HepG2 (cell line): ENCODE data around the gene VDAC2. TPM values are rescaled to one million over a fixed set of nuclear protein-coding genes. Genes with fewer than 3 reads are reported as not detected.
"Not testable (repeated sequence)": the region's sequence is repeated elsewhere in the genome, so short reads cannot be mapped to it uniquely, and the experiment has no call there.

ENCODE experiments used
- ATAC-seq: fragments of 200-7000 bp; cut with Tn5 transposase; 3 replicates; pipeline ENCODE4 v1.9.1; 2020; ENCODE audit warnings: mild to moderate bottlenecking, moderate library complexity
- BruUV-seq: library from RNA; stranded (reverse); fragments of 400-500 nt; replicated peaks from 2 replicates; lab custom pipeline; 2021; lab: Mats Ljungman, UMichigan
- CTCF ChIA-PET: fragments of 300-600 bp; formaldehyde crosslinking; extraction: SDS; loops from one replicate; lab custom pipeline; 2021; ENCODE audit warnings: low total read pairs, inconsistent platforms, low intra/inter-chr PET ratio; lab: Yijun Ruan, JAX
- POLR2A ChIA-PET: fragments of 350-600 bp; sonication (Branson Sonifier 250); formaldehyde crosslinking; loops from one replicate; lab custom pipeline; 2020; ENCODE audit warnings: antibody characterized with exemption, inconsistent platforms; lab: Yijun Ruan, JAX
- DNase-seq: peaks from one replicate; pipeline ENCODE4 v3.0.0-alpha.2; 2015; ENCODE audit warnings: low spot score
- FAIRE-seq: peaks from 3 replicates; lab custom pipeline; 2011; peaks lifted over from hg19 to GRCh38; lab: Jason Lieb, UNC
- H2AFZ ChIP-seq: one replicate; pipeline ENCODE4 v1.6.1; 2011; ENCODE audit warnings: low read length, inconsistent platforms
- H3K27ac ChIP-seq: fragments of 300-600 bp; 3 replicates; pipeline ENCODE4 v1.8.0; 2011; ENCODE audit warnings: mixed run types, mild to moderate bottlenecking, mixed read lengths, low read length, inconsistent platforms; ENCODE audit not compliant: insufficient read depth; ENCODE audit errors: extremely low read length
- H3K27me3 ChIP-seq, 2 experiments: fragments of 200-600 bp in 1 of 2; 2 replicates in 1 of 2; 3 replicates in 1 of 2; pipeline versions ENCODE4 v1.6.0 to v1.8.0; 2011; ENCODE audit warnings: low read length in 2 of 2, mild to moderate bottlenecking in 2 of 2, moderate library complexity in 2 of 2, inconsistent platforms in 1 of 2; ENCODE audit not compliant: insufficient read depth in 2 of 2, control insufficient read depth in 1 of 2
- H3K36me3 ChIP-seq, 2 experiments: fragments of 200-600 bp in 1 of 2; replicated peaks in 1 of 2; 2 replicates in 1 of 2; 3 replicates in 1 of 2; pipeline versions ENCODE4 v1.5.1 to v1.8.0; 2011; ENCODE audit warnings: low read length in 2 of 2, inconsistent platforms in 1 of 2; ENCODE audit not compliant: insufficient read depth in 2 of 2, control insufficient read depth in 1 of 2
- H3K4me1 ChIP-seq: 2 replicates; pipeline ENCODE4 v1.5.1; 2012; ENCODE audit warnings: low read length, inconsistent platforms; ENCODE audit not compliant: insufficient read depth
- H3K4me2 ChIP-seq: 2 replicates; pipeline ENCODE4 v1.6.0; 2011; ENCODE audit warnings: low read depth, low read length, inconsistent platforms
- H3K4me3 ChIP-seq, 3 experiments: fragments of 200-600 bp in 1 of 3; sonication (generic), shearing (Covaris generic) in 1 of 3; replicated peaks in 1 of 3; 2 replicates each; pipeline ENCODE4 v1.5.1; 2011 to 2016; ENCODE audit warnings: low read length in 3 of 3, inconsistent platforms in 2 of 3, low read depth in 2 of 3, mild to moderate bottlenecking in 2 of 3, control low read depth in 1 of 3, mixed read lengths in 1 of 3; ENCODE audit not compliant: insufficient read depth in 1 of 3
- H3K79me2 ChIP-seq: one replicate; pipeline ENCODE4 v1.6.1; 2011; ENCODE audit warnings: low read length, inconsistent platforms; ENCODE audit not compliant: insufficient read depth
- H3K9ac ChIP-seq: 2 replicates; pipeline ENCODE4 v1.6.0; 2011; ENCODE audit warnings: mild to moderate bottlenecking, low read depth, low read length, inconsistent platforms; ENCODE audit not compliant: insufficient read depth
- H3K9me3 ChIP-seq: 2 replicates; pipeline ENCODE4 v1.5.1; 2012; ENCODE audit warnings: mild to moderate bottlenecking, low read length
- H4K20me1 ChIP-seq: 2 replicates; pipeline ENCODE4 v1.6.0; 2011; ENCODE audit warnings: inconsistent platforms, mild to moderate bottlenecking, low read length, moderate library complexity; ENCODE audit not compliant: insufficient read depth
- HMG20A ChIP-seq: IDR thresholded peaks from 2 replicates; pipeline ENCODE4 v1.6.1; 2016; ENCODE audit warnings: borderline replicate concordance
- ZNF777 ChIP-seq: sonication (generic); formaldehyde crosslinking; IDR thresholded peaks from 2 replicates; pipeline ENCODE4 v1.4.0; 2020; ENCODE audit warnings: missing genetic modification reagents
- WGBS: methylation state at CpG from one replicate; pipeline ENCODE4 v1.1.6; 2017; ENCODE audit warnings: low lambda C conversion rate; 5-methylcytosine and 5-hydroxymethylcytosine counted together
- in situ Hi-C: cut with HindIII; loops from 2 replicates; pipeline ENCODE4 v1.10.0; 2017; ENCODE audit warnings: low pct_unique_long_range_greater_than_20kb; ENCODE audit not compliant: extremely low pct_ligation_motif_present
- intact Hi-C: fragments of 100-400 bp; cut with micrococcal nuclease; formaldehyde crosslinking; loops from one replicate; pipeline ENCODE4 v1.10.0; 2022; ENCODE audit not compliant: unreplicated experiment
- polyA plus RNA-seq, 8 experiments: library from polyadenylated mRNA; depleted of rRNA in 3 of 8; stranded (reverse) in 7 of 8; unstranded in 1 of 8; fragments of >200 nt; fragmentation: Illumina TruSeq in 4 of 8; extraction: Trizol in 4 of 8; gene quantifications; 2 replicates each; pipeline versions ENCODE4 v1.2.1 to v1.2.3, GENCODE V29; 2011 to 2016; ENCODE audit warnings: low read depth in 4 of 8, missing spikeins in 1 of 8, mixed read lengths in 1 of 8; ENCODE audit not compliant: insufficient read depth in 1 of 8
- total RNA-seq, 5 experiments: library from RNA; depleted of rRNA; stranded (reverse); fragments of >200 nt; fragmentation: Illumina TruSeq; extraction: Trizol; gene quantifications; 2 replicates each; pipeline ENCODE4 v1.2.3, GENCODE V29; 2016; ENCODE audit warnings: low read depth in 1 of 5

Gene VDAC2
- total and polyA plus RNA-seq, 2 of the 13 experiments (the other 11 are each of a cell fraction or from before 2014, with no cell fraction given): 67.9 to 222 TPM

GRCh38 chr10:75197906-75198305 is 12.7 kb upstream of the VDAC2 start:
- Histone ChIP-seq H2AFZ (no peak overlapping the region), H3K4me2 (no peak overlapping the region), H3K36me3 (no peaks in the 10 kb centered on the region), H3K4me3 (no peak overlapping the region), H3K4me1 (peaks cover 16% of the 10 kb centered on the region), H3K27me3 (no peaks in the 10 kb centered on the region; a peak in 1 of 5 replicates), H3K27ac (no peak overlapping the region), H4K20me1 (no peaks in the 10 kb centered on the region), H3K9ac (no peak overlapping the region), H3K9me3 (no peaks in the 10 kb centered on the region), H3K79me2 (no peaks in the 10 kb centered on the region)
- ChIA-PET CTCF (no interaction called here), POLR2A (interaction anchor here (2.1 kb wide), 1 partner anchor 13 kb away, joined by 11 read pairs; the partner anchor contains the start of gene VDAC2)
- ATAC-seq (no peak), FAIRE-seq (no peak), DNase-seq (no peak)
- intact Hi-C loops: no loop called here
- TF ChIP-seq ZNF777 (CRISPR knock-in tag) (no peak), HMG20A (CRISPR knock-in tag) (no peak)
- no TSS peak for BruUV-seq
- in situ Hi-C loops: no loop called here
- WGBS: 88% methylated on average over 2 of the region's 2 CpGs

GRCh38 chr10:75199949-75200348 is 10.6 kb upstream of the VDAC2 start:
- H3K4me3 ChIP-seq, intact Hi-C loops, H3K27me3 ChIP-seq, BruUV-seq, in situ Hi-C loops, FAIRE-seq, H4K20me1 ChIP-seq, H3K9me3 ChIP-seq, CTCF ChIA-PET, H3K4me2 ChIP-seq, H3K9ac ChIP-seq, H3K36me3 ChIP-seq, H3K27ac ChIP-seq, H2AFZ ChIP-seq, ATAC-seq, H3K79me2 ChIP-seq, DNase-seq: not testable (repeated sequence)
- POLR2A ChIA-PET: interaction anchor here (1.6 kb wide), 1 partner anchor 11 kb away, joined by 4 read pairs; the partner anchor contains the start of gene VDAC2
- H3K4me1 ChIP-seq: peaks cover 21% of the 10 kb centered on the region
- 67% methylated on average over 6 of the region's 6 CpGs for WGBS
